Measurements from ENCODE around the gene NOS3.

Gene NOS3

DNA sequence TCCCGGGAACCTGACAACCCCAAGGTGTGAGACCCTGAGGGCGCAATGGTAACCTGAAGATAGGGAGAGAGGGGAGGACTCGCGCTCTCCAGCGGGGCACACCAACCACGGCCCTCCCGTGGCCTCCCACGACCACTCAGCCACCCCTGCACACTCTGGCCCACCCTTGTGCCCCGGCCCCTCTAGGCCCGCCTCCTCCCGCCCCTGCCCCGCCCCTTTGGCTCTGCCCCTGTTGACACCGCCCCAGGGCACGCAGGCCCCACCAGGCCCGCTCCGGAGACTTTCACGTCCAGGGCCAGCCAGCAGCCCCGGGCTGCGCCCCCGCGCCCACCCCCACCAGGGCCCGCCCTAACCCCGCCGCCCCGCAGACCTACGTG lies 22.5 kb downstream of the NOS3 start:
- TF ChIP-seq, protein P1, sequence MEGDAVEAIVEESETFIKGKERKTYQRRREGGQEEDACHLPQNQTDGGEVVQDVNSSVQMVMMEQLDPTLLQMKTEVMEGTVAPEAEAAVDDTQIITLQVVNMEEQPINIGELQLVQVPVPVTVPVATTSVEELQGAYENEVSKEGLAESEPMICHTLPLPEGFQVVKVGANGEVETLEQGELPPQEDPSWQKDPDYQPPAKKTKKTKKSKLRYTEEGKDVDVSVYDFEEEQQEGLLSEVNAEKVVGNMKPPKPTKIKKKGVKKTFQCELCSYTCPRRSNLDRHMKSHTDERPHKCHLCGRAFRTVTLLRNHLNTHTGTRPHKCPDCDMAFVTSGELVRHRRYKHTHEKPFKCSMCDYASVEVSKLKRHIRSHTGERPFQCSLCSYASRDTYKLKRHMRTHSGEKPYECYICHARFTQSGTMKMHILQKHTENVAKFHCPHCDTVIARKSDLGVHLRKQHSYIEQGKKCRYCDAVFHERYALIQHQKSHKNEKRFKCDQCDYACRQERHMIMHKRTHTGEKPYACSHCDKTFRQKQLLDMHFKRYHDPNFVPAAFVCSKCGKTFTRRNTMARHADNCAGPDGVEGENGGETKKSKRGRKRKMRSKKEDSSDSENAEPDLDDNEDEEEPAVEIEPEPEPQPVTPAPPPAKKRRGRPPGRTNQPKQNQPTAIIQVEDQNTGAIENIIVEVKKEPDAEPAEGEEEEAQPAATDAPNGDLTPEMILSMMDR (IDR thresholded peaks at IDR 0.05; ENCODE audit: insufficient read depth, missing control alignments): no peak
- FAIRE-seq: no peak
- DNase-seq (ENCODE audit: insufficient read length, low spot score): no peak

DNA sequence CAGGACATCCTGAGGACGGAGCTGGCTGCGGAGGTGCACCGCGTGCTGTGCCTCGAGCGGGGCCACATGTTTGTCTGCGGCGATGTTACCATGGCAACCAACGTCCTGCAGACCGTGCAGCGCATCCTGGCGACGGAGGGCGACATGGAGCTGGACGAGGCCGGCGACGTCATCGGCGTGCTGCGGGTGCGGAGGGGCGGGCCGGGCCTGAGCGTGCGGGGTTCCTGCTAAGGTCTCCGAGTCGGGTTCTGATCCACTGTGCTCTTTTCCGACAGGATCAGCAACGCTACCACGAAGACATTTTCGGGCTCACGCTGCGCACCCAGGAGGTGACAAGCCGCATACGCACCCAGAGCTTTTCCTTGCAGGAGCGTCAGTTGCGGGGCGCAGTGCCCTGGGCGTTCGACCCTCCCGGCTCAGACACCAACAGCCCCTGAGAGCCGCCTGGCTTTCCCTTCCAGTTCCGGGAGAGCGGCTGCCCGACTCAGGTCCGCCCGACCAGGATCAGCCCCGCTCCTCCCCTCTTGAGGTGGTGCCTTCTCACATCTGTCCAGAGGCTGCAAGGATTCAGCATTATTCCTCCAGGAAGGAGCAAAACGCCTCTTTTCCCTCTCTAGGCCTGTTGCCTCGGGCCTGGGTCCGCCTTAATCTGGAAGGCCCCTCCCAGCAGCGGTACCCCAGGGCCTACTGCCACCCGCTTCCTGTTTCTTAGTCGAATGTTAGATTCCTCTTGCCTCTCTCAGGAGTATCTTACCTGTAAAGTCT lies 23.1 kb downstream of the NOS3 start:
- FAIRE-seq (no peak), DNase-seq (ENCODE audit: insufficient read length, low spot score) (no peak)
- TF ChIP-seq, protein P1 (IDR thresholded peaks at IDR 0.05; ENCODE audit: insufficient read depth, missing control alignments): no peak

DNA sequence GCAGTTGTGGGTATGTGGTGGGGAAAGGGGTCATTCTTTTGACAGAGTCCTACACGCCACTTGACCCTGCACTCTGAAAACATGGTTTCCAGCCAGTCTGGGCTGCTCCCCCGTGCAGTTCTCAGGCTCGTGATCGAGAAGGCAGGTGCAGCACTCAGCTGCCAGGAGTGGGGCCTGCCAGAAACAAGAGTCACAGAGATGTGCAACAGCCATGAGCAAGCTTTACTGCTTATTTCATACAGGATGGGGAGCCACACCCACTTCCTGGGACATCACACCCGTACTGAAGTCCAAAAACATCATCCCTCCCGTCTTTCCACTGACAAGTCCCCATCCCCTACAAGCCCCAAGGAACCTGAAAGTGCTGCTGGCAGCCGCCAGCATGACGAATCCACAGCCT lies 24.1 kb downstream of the NOS3 start:
- DNase-seq (ENCODE audit: insufficient read length, low spot score) (no peak), FAIRE-seq (no peak)
- TF ChIP-seq, protein P1 (IDR thresholded peaks at IDR 0.05; ENCODE audit: insufficient read depth, missing control alignments): no peak

DNA sequence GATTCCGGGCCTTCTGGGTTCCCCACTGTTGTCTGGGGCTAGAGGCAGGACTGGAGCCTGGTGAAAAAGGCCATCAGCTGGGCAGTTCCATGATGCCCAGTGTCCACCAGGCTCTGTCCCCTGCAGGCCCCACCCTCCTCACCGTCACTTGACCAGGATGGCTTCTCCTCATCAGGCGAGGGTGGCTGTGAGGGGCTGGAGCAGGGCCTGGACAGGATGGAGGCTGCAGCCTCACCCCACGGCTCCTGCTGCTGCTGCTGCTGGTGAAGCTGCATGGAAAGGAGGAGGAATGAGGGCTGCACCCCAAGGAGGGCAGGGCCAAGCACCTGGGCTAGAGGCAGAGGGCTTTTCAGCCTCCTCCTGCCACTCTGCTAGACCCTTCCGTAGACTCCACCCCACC lies 25.1 kb downstream of the NOS3 start:
- no peak for FAIRE-seq
- no peak for DNase-seq (ENCODE audit: insufficient read length, low spot score)
- TF ChIP-seq, protein P1 (IDR thresholded peaks at IDR 0.05; ENCODE audit: insufficient read depth, missing control alignments): no peak

DNA sequence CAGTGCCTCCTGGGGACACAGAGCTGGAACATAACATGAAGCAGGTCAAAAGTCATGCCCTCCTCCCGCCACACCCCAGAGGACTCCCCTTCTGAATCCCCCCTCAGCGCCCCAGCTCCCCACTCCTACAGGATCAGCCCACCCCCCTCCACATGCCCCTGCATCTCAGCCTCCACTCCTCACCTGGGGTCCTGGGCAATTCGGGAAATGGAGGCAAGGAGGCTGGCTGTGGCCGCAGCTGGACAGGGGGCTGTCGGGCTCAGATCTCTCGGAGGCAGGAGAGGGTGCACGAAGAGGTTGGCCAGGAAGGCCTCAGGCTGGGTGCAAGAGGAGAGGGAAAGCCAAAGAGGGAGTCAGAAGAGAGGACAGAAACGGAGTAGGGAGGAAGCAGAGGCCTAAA lies 25.7 kb downstream of the NOS3 start:
- FAIRE-seq (no peak), DNase-seq (ENCODE audit: insufficient read length, low spot score) (no peak)
- TF ChIP-seq, protein P1 (IDR thresholded peaks at IDR 0.05; ENCODE audit: insufficient read depth, missing control alignments): no peak

DNA sequence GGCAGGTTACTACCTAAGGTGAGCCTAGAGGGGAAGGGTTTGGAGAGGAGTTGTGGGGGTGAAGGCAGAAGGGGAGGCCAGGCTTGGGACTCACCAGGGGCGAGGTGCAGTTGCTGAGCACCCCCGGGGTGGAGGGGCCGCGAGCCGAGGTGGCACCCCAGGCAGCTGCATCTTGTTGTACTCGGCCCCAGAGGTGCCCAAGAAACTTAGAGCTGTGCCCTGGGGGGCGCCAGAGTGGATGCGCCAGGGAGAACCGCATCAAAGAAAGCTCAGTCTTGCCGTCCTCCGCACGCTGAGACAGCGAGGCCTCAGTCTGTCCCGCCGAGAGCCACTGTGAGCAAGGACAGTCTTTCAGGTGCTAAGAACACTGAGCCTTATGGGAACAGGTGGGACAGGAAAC lies 26.1 kb downstream of the NOS3 start:
- no peak for DNase-seq (ENCODE audit: insufficient read length, low spot score)
- FAIRE-seq: no peak
- TF ChIP-seq, protein P1 (IDR thresholded peaks at IDR 0.05; ENCODE audit: insufficient read depth, missing control alignments): no peak

DNA sequence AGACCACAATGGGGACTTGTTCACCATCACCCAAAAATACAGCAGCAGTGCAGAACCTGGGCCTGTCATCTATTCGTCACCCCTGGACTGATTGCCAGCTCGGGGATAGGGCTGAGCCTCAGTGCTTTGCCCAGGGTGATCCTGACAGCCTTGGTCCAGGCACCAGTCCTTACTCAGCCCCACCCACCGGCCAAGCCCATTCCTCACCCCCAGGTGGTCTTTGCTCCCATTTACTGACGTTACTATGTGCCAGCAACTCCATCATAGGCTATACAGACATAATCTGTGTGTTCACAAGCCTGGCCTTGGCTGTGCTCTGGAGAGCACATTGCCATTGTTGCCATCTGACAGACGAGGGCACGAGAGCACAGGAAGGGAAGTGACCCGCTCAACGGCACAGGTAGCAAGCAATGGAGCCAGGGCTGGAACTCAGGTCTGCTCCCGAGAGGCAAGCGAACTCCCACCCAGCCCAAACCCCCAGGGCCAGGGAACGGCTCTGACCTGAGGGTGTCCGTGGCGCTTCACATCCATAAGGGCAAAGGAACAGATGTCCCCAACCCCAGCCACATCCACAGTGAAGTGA lies 26.6 kb downstream of the NOS3 start:
- DNase-seq (ENCODE audit: insufficient read length, low spot score) (no peak), FAIRE-seq (no peak)
- TF ChIP-seq, protein P1 (IDR thresholded peaks at IDR 0.05; ENCODE audit: insufficient read depth, missing control alignments): no peak
